Midbrain (tissue), 1 donor: ENCODE data around the gene UGT1A7.
"Not testable (repeated sequence)": the region's sequence is repeated elsewhere in the genome, so short reads cannot be mapped to it uniquely, and the experiment has no call there.

Experiments
- DNase-seq: peaks from one replicate; lab custom pipeline; 2025; lab: John Stamatoyannopoulos, UW

UGT1A7 gene

DNA sequence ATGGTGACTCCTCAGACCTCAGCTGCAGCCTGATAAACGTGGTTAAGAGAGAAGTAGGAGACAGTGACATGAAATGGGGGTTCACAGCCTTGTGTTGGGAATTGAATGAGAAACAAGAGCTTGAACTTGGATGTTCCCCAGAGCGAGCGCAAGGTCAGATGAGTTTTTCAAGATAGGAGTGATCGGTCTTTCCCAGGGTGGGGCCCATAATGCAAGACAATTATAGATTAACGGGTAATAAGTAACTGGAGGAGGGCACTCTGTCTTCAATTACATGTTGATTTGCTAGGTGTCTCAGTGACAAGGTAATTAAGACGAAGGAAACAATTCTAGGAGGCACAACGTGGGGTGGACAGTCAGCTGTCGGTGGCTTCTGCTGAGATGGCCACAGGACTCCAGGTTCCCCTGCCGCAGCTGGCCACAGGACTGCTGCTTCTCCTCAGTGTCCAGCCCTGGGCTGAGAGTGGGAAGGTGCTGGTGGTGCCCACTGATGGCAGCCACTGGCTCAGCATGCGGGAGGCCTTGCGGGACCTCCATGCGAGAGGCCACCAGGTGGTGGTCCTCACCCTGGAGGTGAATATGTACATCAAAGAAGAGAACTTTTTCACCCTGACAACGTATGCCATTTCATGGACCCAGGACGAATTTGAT lies 31.0 kb downstream of the UGT1A7 start, which contains the start of gene UGT1A5:
UGT1A5 (plus strand) TSS at position 297 of the 651 bp plus-strand sequence; CDS start at position 382, 85 bp downstream.
- no peak for DNase-seq

DNA sequence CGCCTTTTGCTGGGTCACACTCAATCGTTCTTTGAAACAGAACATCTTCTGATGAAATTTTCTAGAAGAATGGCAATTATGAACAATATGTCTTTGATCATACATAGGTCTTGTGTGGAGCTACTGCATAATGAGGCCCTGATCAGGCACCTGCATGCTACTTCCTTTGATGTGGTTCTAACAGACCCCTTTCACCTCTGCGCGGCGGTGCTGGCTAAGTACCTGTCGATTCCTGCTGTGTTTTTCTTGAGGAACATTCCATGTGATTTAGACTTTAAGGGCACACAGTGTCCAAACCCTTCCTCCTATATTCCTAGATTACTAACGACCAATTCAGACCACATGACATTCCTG lies 31.5 kb downstream of the UGT1A7 start:
- DNase-seq: no peak

- no peak for DNase-seq
These were observed 32.4 kb downstream of the UGT1A7 start for GRCh38 chr2:233714121-233714520.

DNA sequence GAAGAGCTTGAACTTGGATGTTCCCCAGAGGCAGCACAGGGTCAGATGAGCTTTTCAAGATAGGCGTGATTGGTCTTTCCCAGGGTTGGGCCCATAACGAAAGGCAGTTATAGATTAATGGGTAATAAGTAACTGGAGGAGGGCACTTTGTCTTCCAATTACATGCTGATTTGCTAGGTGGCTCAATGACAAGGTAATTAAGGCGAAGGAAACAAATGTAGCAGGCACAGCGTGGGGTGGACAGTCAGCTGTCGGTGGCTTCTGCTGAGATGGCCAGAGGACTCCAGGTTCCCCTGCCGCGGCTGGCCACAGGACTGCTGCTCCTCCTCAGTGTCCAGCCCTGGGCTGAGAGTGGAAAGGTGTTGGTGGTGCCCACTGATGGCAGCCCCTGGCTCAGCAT lies 36.9 kb downstream of the UGT1A7 start, which contains the start of gene UGT1A4:
UGT1A4 (plus strand) TSS at position 185 of the 400 bp plus-strand sequence; CDS start at position 270, 85 bp downstream.
- no peak for DNase-seq

DNA sequence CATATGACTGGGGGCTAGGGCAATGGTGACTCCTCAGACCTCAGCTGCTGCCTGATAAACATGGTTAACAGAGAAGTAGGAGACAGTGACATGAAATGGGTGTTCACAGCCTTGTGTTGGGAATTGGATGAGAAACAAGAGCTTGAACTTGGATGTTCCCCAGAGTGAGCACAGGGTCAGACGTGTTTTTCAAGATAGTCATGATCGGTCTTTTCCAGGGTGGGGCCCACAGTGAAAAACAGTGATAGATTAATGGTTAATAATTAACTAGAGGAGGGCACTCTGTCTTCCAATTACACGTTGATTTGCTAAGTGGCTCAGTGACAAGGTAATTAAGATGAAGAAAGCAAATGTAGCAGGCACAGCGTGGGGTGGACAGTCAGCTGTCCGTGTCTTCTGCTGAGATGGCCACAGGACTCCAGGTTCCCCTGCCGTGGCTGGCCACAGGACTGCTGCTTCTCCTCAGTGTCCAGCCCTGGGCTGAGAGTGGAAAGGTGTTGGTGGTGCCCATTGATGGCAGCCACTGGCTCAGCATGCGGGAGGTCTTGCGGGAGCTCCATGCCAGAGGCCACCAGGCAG lies 47.1 kb downstream of the UGT1A7 start, which contains the start of gene UGT1A3:
UGT1A3 (plus strand) TSS at position 320 of the 579 bp plus-strand sequence; CDS start at position 405, 85 bp downstream.
- DNase-seq: no peak

- DNase-seq: not testable (repeated sequence)
These were observed 55.4 kb downstream of the UGT1A7 start for GRCh38 chr2:233736868-233737653.

GRCh38 chr2:233740870-233741269 lies 59.2 kb downstream of the UGT1A7 start:
- DNase-seq: no peak

DNA sequence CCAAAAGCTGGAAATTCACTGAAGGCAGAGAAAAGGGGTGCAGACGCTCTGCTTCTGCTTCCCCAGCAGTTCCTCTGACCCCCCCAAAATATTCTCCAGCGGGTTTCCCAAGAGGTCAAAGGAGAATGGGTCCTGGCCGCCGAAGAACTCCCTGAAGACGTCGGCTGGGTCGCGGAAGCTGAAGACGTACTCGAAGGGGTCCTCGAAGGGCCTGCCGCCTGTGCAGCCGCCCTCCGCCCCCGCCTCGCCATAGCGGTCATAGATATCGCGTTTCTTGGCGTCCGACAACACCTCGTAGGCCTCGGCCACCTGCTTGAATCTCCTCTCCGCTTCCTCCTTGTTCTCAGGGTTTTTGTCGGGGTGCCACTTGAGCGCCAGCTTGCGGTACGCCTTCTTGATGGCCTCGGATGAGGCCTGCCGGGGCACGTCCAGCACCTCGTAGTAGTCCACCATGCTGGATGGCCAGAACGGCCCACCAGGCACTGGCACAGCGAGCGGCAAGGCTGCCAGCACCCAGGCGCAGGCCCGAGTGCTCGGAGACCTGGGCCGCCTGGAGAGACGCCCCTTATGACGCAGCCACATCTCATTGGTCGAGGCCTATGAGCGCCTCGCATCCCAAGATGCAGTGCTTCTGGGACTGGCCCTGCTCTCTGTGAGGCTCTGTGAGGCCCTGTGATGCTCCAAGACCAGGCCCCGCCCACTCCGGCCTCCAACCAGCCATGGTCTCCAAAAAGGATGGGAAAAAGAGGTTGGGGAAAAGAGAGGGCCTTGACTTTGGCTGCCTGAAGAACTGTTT lies 62.0 kb downstream of the UGT1A7 start:
- no peak for DNase-seq

GRCh38 chr2:233745073-233745755 lies 63.5 kb downstream of the UGT1A7 start:
- DNase-seq: no peak

- not testable (repeated sequence) for DNase-seq
These were observed 64.1 kb downstream of the UGT1A7 start for GRCh38 chr2:233745838-233746237.

GRCh38 chr2:233746475-233747282 lies 65.0 kb downstream of the UGT1A7 start:
- no peak for DNase-seq

DNA sequence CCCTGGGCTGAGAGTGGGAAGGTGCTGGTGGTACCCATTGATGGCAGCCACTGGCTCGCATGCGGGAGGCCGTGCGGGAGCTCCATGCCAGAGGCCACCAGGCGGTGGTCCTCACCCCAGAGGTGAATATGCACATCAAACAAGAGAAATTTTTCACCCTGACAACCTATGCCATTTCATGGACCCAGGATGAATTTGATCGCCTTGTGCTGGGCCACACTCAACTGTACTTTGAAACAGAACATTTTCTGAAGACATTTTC lies 65.5 kb downstream of the UGT1A7 start:
- DNase-seq: no peak

- DNase-seq: not testable (repeated sequence)
These were observed 69.0 kb downstream of the UGT1A7 start for GRCh38 chr2:233750689-233751088.

- DNase-seq: not testable (repeated sequence)
These were observed 69.7 kb downstream of the UGT1A7 start for GRCh38 chr2:233751212-233752009.

DNA sequence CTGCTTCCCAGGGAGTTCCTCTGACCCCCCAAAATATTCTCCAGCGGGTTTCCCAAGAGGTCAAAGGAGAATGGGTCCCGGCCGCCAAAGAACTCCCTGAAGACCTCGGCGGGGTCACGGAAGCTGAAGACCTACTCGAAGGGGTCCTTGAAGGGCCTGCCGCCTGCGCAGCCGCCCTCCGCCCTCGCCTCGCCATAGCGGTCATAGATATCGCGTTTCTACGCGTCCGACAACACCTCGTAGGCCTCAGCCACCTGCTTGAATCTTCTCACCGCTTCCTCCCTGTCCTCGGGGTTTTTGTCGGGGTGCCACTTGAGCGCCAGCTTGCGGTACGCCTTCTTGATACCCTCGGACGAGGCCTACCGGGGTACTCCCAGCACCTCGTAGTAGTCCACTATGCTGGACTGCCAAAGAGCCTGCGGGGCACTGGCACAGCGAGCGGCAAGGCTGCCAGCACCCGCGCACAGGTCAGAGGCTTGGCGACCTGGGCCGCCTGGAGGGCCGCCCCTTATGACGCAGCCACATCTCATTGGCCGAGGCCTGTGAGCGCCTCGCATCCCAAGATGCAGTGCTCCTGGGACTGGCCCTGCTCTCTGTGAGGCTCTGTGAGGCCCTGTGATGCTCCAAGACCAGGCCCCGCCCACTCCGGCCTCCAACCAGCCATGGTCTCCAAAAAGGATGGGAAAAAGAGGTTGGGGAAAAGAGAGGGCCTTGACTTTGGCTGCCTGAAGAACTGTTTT lies 73.3 kb downstream of the UGT1A7 start:
- no peak for DNase-seq

DNA sequence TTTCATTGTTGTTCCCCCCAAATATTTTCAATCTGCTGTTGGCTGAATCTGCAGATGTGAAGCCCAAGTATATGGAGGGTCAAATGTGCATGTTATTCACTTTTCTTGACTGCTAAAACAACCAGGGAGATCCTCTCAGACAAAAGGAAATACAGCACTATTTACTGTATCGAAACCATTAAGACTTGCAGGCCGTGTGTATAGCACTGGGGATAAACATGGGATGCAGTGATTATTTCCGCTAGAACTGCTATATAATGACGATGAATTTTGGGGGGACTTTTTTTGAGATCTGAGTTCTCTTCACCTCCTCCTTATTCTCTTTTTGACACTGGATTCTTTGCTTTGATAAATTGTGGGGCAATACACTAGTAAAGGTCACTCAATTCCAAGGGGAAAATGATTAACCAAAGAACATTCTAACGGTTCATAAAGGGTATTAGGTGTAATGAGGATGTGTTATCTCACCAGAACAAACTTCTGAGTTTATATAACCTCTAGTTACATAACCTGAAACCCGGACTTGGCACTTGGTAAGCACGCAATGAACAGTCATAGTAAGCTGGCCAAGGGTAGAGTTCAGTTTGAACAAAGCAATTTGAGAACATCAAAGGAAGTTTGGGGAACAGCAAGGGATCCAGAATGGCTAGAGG lies 74.9 kb downstream of the UGT1A7 start:
- DNase-seq: no peak

GRCh38 chr2:233758141-233758540 lies 76.4 kb downstream of the UGT1A7 start:
- DNase-seq: no peak

- no peak for DNase-seq
These were observed 77.1 kb downstream of the UGT1A7 start for GRCh38 chr2:233758849-233759248.

DNA sequence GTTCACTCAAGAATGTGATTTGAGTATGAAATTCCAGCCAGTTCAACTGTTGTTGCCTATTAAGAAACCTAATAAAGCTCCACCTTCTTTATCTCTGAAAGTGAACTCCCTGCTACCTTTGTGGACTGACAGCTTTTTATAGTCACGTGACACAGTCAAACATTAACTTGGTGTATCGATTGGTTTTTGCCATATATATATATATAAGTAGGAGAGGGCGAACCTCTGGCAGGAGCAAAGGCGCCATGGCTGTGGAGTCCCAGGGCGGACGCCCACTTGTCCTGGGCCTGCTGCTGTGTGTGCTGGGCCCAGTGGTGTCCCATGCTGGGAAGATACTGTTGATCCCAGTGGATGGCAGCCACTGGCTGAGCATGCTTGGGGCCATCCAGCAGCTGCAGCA lies 78.3 kb downstream of the UGT1A7 start, which contains the start of gene UGT1A1:
UGT1A1 (plus strand) TSS at position 228 of the 400 bp plus-strand sequence; CDS start at position 246, 18 bp downstream.
- no peak for DNase-seq
